GM19395 (cell line): ENCODE measurements around the gene SLC35C1.

Source experiments
- ATAC-seq: cut with Tn5 transposase; IDR thresholded peaks from one replicate; pipeline ENCODE4 v1.9.1; 2021; ENCODE audit warnings: mild to moderate bottlenecking, moderate library complexity; ENCODE audit not compliant: unreplicated experiment

The SLC35C1 gene

GRCh38 chr11:45843158-45843924, 38.4 kb downstream of the SLC35C1 start:
- ATAC-seq: no peak

GRCh38 chr11:45844822-45845578, 40.1 kb downstream of the SLC35C1 start:
- ATAC-seq: no peak

GRCh38 chr11:45846174-45846675, 41.3 kb downstream of the SLC35C1 start:
- no peak for ATAC-seq

- peak; percentile 91 for ATAC-seq
These were observed 42.3 kb downstream of the SLC35C1 start, which contains the start of gene CRY2 for GRCh38 chr11:45846974-45847910. CRY2 (plus strand) TSS chr11:45847475; CDS start chr11:45847491, 16 bp downstream.

GRCh38 chr11:45847911-45848316, 43.0 kb downstream of the SLC35C1 start:
- peak; percentile 25 for ATAC-seq

- ATAC-seq: no peak
These were observed 43.7 kb downstream of the SLC35C1 start for GRCh38 chr11:45848654-45849081.

GRCh38 chr11:45850446-45850845, 45.5 kb downstream of the SLC35C1 start:
- ATAC-seq: no peak

GRCh38 chr11:45851228-45851627, 46.3 kb downstream of the SLC35C1 start:
- no peak for ATAC-seq

- no peak for ATAC-seq
These were observed 47.2 kb downstream of the SLC35C1 start for GRCh38 chr11:45852018-45852711.

- ATAC-seq: no peak
These were observed 47.8 kb downstream of the SLC35C1 start for GRCh38 chr11:45852712-45853101.

GRCh38 chr11:45853332-45854219, 48.6 kb downstream of the SLC35C1 start:
- no peak for ATAC-seq

GRCh38 chr11:45855308-45855707, 50.4 kb downstream of the SLC35C1 start:
- no peak for ATAC-seq

- ATAC-seq: no peak
These were observed 51.1 kb downstream of the SLC35C1 start for GRCh38 chr11:45856044-45856468.

GRCh38 chr11:45857961-45858474, 53.1 kb downstream of the SLC35C1 start:
- no peak for ATAC-seq

GRCh38 chr11:45858751-45859398, 53.9 kb downstream of the SLC35C1 start:
- ATAC-seq: no peak

GRCh38 chr11:45859661-45860140, 54.8 kb downstream of the SLC35C1 start:
- no peak for ATAC-seq

GRCh38 chr11:45860348-45860747, 55.4 kb downstream of the SLC35C1 start:
- ATAC-seq: no peak
